HepG2 (cell line): ENCODE measurements around the gene MGMT.

Experiments used
- NONO ChIP-seq, 2 experiments: fragments of 450-650 bp in 1 of 2; sonication (generic) in 1 of 2; formaldehyde crosslinking in 1 of 2; IDR thresholded peaks in 1 of 2; conservative IDR thresholded peaks in 1 of 2; 2 replicates each; pipeline versions ENCODE4 v1.6.1 to v1.8.0; 2017 to 2022; ENCODE audit warnings: mild to moderate bottlenecking in 1 of 2, missing genetic modification reagents in 1 of 2, moderate library complexity in 1 of 2
- SP1 ChIP-seq, 2 experiments: fragments of 450-650 bp in 1 of 2; sonication (generic) in 1 of 2; formaldehyde crosslinking in 1 of 2; IDR thresholded peaks; 2 replicates each; pipeline versions ENCODE4 v1.4.0 to v1.6.1; 2016 to 2020; ENCODE audit warnings: missing genetic modification reagents in 1 of 2
- ZBTB2 ChIP-seq: sonication (generic); formaldehyde crosslinking; IDR thresholded peaks from 2 replicates; pipeline ENCODE4 v1.8.0; 2022; ENCODE audit warnings: low read depth, missing genetic modification reagents
- ZNF776 ChIP-seq: sonication (generic); formaldehyde crosslinking; IDR thresholded peaks from 2 replicates; pipeline ENCODE4 v1.4.0; 2020; ENCODE audit warnings: mild to moderate bottlenecking, missing genetic modification reagents

GRCh38 chr10:129793479-129793878 lies 326.4 kb downstream of the MGMT start:
- TF ChIP-seq ZNF776 = no peak
- TF ChIP-seq SP1 (IDR thresholded peaks at IDR 0.05) = no peak
- TF ChIP-seq SP1 (CRISPR knock-in tag; IDR thresholded peaks at IDR 0.05) = no peak
- TF ChIP-seq ZBTB2 (CRISPR knock-in tag) = no peak
- TF ChIP-seq NONO (IDR thresholded peaks at IDR 0.05) = no peak
- TF ChIP-seq NONO (CRISPR knock-in tag; conservative IDR thresholded peaks at IDR 0.05) = no peak
